ENCODE results near the gene CHD2.

DNA sequence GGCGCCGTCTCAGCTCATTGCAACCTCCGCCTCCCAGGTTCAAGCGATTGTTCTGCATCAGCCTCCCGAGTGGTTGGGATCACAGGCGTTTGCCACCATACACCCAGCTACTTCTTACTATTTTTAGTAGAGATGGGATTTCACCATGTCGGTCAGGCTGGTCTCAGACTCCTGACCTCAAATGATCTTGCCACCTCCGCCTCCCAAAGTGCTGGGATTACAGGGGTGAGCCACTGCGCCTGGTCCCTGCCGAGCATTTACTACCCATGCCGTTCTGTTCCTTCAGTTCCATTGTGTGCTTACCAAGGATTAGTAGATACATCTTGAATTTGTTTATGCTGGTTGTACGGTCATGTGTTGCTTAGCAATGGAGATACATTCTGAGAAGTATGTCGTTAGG lies 10.3 kb downstream of the CHD2 start:
- TF ChIP-seq, protein P1, sequence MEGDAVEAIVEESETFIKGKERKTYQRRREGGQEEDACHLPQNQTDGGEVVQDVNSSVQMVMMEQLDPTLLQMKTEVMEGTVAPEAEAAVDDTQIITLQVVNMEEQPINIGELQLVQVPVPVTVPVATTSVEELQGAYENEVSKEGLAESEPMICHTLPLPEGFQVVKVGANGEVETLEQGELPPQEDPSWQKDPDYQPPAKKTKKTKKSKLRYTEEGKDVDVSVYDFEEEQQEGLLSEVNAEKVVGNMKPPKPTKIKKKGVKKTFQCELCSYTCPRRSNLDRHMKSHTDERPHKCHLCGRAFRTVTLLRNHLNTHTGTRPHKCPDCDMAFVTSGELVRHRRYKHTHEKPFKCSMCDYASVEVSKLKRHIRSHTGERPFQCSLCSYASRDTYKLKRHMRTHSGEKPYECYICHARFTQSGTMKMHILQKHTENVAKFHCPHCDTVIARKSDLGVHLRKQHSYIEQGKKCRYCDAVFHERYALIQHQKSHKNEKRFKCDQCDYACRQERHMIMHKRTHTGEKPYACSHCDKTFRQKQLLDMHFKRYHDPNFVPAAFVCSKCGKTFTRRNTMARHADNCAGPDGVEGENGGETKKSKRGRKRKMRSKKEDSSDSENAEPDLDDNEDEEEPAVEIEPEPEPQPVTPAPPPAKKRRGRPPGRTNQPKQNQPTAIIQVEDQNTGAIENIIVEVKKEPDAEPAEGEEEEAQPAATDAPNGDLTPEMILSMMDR (IDR thresholded peaks at IDR 0.05), result no peak
- TF ChIP-seq POLR2AphosphoS5 (IDR thresholded peaks at IDR 0.05), result no peak
